Epithelial cell of proximal tubule (primary cell): ENCODE data around the gene ZNRD2. TPM values are rescaled to one million over a fixed set of nuclear protein-coding genes. Genes with fewer than 3 reads are reported as not detected.
"Not testable (repeated sequence)": the region's sequence is repeated elsewhere in the genome, so short reads cannot be mapped to it uniquely, and the experiment has no call there.

Source experiments
- DNase-seq: peaks from one replicate; pipeline ENCODE4 v3.0.0-alpha.2; 2011; ENCODE audit warnings: low read depth
- H3K4me3 ChIP-seq: 2 replicates; pipeline ENCODE4 v1.5.1; 2011; ENCODE audit warnings: low read depth, mild to moderate bottlenecking, low read length
- CTCF ChIP-seq: conservative IDR thresholded peaks from 2 replicates; pipeline ENCODE4 v1.5.1; 2012; ENCODE audit warnings: low read depth, mild to moderate bottlenecking, low read length
- total RNA-seq: library from RNA; depleted of rRNA; stranded (reverse); fragments of >200 nt; gene quantifications from 2 replicates; pipeline ENCODE4 v1.2.3, GENCODE V29; 2015

ZNRD2 gene
- total RNA-seq = 72.0 and 141 TPM in 2 replicates

GRCh38 chr11:65569973-65570918 is at the start of gene ZNRD2:
TSS of gene ZNRD2 (plus strand) at chr11:65570477. CDS start at chr11:65570492, 15 bp downstream.
- H3K4me3 ChIP-seq = peak within 1 kb of the TSS; percentile 84
- peak; percentile 48 for TF ChIP-seq CTCF
- DNase-seq = peak; percentile 85

- DNase-seq = not testable (repeated sequence)
- H3K4me3 ChIP-seq = peak overlapping the region; percentile 28
Observed at GRCh38 chr11:65521777-65522521, 48.3 kb upstream of the ZNRD2 start.

GRCh38 chr11:65522718-65523630 is 47.3 kb upstream of the ZNRD2 start:
- DNase-seq = not testable (repeated sequence)
- H3K4me3 ChIP-seq = peak overlapping the region; percentile 28

GRCh38 chr11:65523631-65523968 is 46.7 kb upstream of the ZNRD2 start:
- H3K4me3 ChIP-seq, DNase-seq: not testable (repeated sequence)

- no peak for TF ChIP-seq CTCF
- no peak for DNase-seq
- peak overlapping the region; percentile 55 for H3K4me3 ChIP-seq
Observed at GRCh38 chr11:65524014-65524740, 46.1 kb upstream of the ZNRD2 start.

GRCh38 chr11:65524741-65525545 is 45.3 kb upstream of the ZNRD2 start, which contains the start of gene SCYL1:
TSS of gene SCYL1 (plus strand) at chr11:65525083. CDS start at chr11:65525154, 71 bp downstream.
- no peak for DNase-seq
- peak within 1 kb of the TSS; percentile 96 for H3K4me3 ChIP-seq
- no peak for TF ChIP-seq CTCF

- DNase-seq = no peak
- H3K4me3 ChIP-seq = peak overlapping the region; percentile 96
- TF ChIP-seq CTCF = no peak
Observed at GRCh38 chr11:65525546-65526480, 44.5 kb upstream of the ZNRD2 start.
